Mesothelial cell of epicardium (in vitro differentiated cells): ENCODE data around the gene IFT27. TPM values are rescaled to one million over a fixed set of nuclear protein-coding genes. Genes with fewer than 3 reads are reported as not detected.

ENCODE experiments used
- DNase-seq, 2 experiments: peaks; one replicate each; pipeline ENCODE4 v3.0.0; 2021; ENCODE audit warnings: low spot score in 2 of 2; ENCODE audit not compliant: unreplicated experiment in 2 of 2
- H3K27ac Mint-ChIP-seq: 2 replicates; pipeline ENCODE4 v1.8.0; 2021; ENCODE audit warnings: mixed read lengths
- H3K27me3 Mint-ChIP-seq: 2 replicates; pipeline ENCODE4 v1.8.0; 2021; ENCODE audit warnings: low read depth, mixed read lengths
- H3K36me3 Mint-ChIP-seq: 2 replicates; pipeline ENCODE4 v1.8.0; 2021; ENCODE audit warnings: mixed read lengths
- H3K4me1 Mint-ChIP-seq: 2 replicates; pipeline ENCODE4 v1.8.0; 2021; ENCODE audit warnings: mixed read lengths
- H3K4me3 Mint-ChIP-seq: 2 replicates; pipeline ENCODE4 v1.8.0; 2021; ENCODE audit warnings: mild to moderate bottlenecking, moderate library complexity, mixed read lengths
- H3K9me3 Mint-ChIP-seq: 2 replicates; pipeline ENCODE4 v1.8.0; 2021; ENCODE audit warnings: mixed read lengths
- CTCF ChIP-seq: fragments of 200-600 bp; sonication (generic); IDR thresholded peaks from one replicate; pipeline ENCODE4 v1.5.0; 2021; ENCODE audit warnings: antibody characterized with exemption; ENCODE audit not compliant: unreplicated experiment
- total RNA-seq: library from RNA; stranded (reverse); gene quantifications from 3 replicates; pipeline ENCODE4 v1.2.1, GENCODE V29; 2021

The IFT27 gene
- total RNA-seq, 1 donor from 2014 or later = 58.6 TPM

- Mint-ChIP-seq H3K27me3 (peaks cover 88% of the 10 kb centered on the region), H3K4me3 (no peak overlapping the region), H3K27ac (no peak overlapping the region), H3K4me1 (peaks cover 17% of the 10 kb centered on the region), H3K9me3 (no peaks in the 10 kb centered on the region), H3K36me3 (no peaks in the 10 kb centered on the region)
- no peak for DNase-seq
- TF ChIP-seq CTCF = no peak
Observed at GRCh38 chr22:36818010-36818642, 42.2 kb upstream of the IFT27 start.

GRCh38 chr22:36817525-36817848, 41.6 kb upstream of the IFT27 start:
- no peaks in the 10 kb centered on the region for H3K36me3 Mint-ChIP-seq
- H3K9me3 Mint-ChIP-seq = no peaks in the 10 kb centered on the region
- TF ChIP-seq CTCF = no peak
- no peak overlapping the region for H3K27ac Mint-ChIP-seq
- H3K4me1 Mint-ChIP-seq = peaks cover 14% of the 10 kb centered on the region
- H3K4me3 Mint-ChIP-seq = peak overlapping the region; percentile 45
- peaks cover 91% of the 10 kb centered on the region for H3K27me3 Mint-ChIP-seq
- DNase-seq = no peak

GRCh38 chr22:36816636-36817524, 41.0 kb upstream of the IFT27 start, which contains the start of gene PVALB:
Gene PVALB (minus strand): TSS chr22:36817035. CDS start chr22:36817005, 30 bp downstream.
- no peaks in the 10 kb centered on the region for H3K9me3 Mint-ChIP-seq
- peaks cover 14% of the 10 kb centered on the region for H3K4me1 Mint-ChIP-seq
- peaks cover 98% of the 10 kb centered on the region for H3K27me3 Mint-ChIP-seq
- H3K36me3 Mint-ChIP-seq = no peaks in the 10 kb centered on the region
- peak; percentile 47 to 73 for DNase-seq
- no peak within 1 kb of the TSS for H3K27ac Mint-ChIP-seq
- peak within 1 kb of the TSS; percentile 52 for H3K4me3 Mint-ChIP-seq
- TF ChIP-seq CTCF = no peak

GRCh38 chr22:36816339-36816635, 40.4 kb upstream of the IFT27 start:
- peaks cover 14% of the 10 kb centered on the region for H3K4me1 Mint-ChIP-seq
- peaks cover 98% of the 10 kb centered on the region for H3K27me3 Mint-ChIP-seq
- peak overlapping the region; percentile 46 for H3K4me3 Mint-ChIP-seq
- H3K27ac Mint-ChIP-seq = no peak overlapping the region
- no peak for DNase-seq
- H3K9me3 Mint-ChIP-seq = no peaks in the 10 kb centered on the region
- no peak for TF ChIP-seq CTCF
- H3K36me3 Mint-ChIP-seq = no peaks in the 10 kb centered on the region

GRCh38 chr22:36815558-36816338, 39.8 kb upstream of the IFT27 start:
- H3K4me1 Mint-ChIP-seq = peaks cover 14% of the 10 kb centered on the region
- no peak overlapping the region for H3K4me3 Mint-ChIP-seq
- TF ChIP-seq CTCF = no peak

More at GRCh38 chr22:36815558-36816338, 39.8 kb upstream of the IFT27 start:
- Mint-ChIP-seq H3K36me3 (no peaks in the 10 kb centered on the region), H3K27ac (no peak overlapping the region), H3K9me3 (no peaks in the 10 kb centered on the region), H3K27me3 (peaks cover 95% of the 10 kb centered on the region)
- no peak for DNase-seq
